Ishikawa (cell line): Measurements from ENCODE around the gene EPS15.

Source experiments
- CEBPB ChIP-seq: IDR thresholded peaks from 2 replicates; pipeline ENCODE4 v1.6.1; 2012
- CREB1 ChIP-seq: IDR thresholded peaks from 2 replicates; pipeline ENCODE4 v1.6.1; 2012; ENCODE audit warnings: low read depth
- EGR1 ChIP-seq: IDR thresholded peaks from 2 replicates; pipeline ENCODE4 v1.6.1; 2012
- EP300 ChIP-seq: IDR thresholded peaks from 2 replicates; pipeline ENCODE4 v1.6.1; 2012; ENCODE audit warnings: borderline replicate concordance
- FOXM1 ChIP-seq: IDR thresholded peaks from 2 replicates; pipeline ENCODE4 v1.6.1; 2012; ENCODE audit warnings: low read depth, borderline replicate concordance
- MAX ChIP-seq: IDR thresholded peaks from 2 replicates; pipeline ENCODE4 v1.6.1; 2012
- NFIC ChIP-seq: IDR thresholded peaks from 2 replicates; pipeline ENCODE4 v1.6.1; 2012
- RAD21 ChIP-seq: IDR thresholded peaks from 2 replicates; pipeline ENCODE4 v1.6.1; 2012; ENCODE audit warnings: low read depth
- TAF1 ChIP-seq: IDR thresholded peaks from 2 replicates; pipeline ENCODE4 v1.6.1; 2012; ENCODE audit warnings: low read depth, mild to moderate bottlenecking
- TCF12 ChIP-seq: IDR thresholded peaks from 2 replicates; pipeline ENCODE4 v1.6.1; 2012; ENCODE audit warnings: low read depth
- TEAD4 ChIP-seq: IDR thresholded peaks from 2 replicates; pipeline ENCODE4 v1.6.1; 2012
- USF1 ChIP-seq: IDR thresholded peaks from 2 replicates; pipeline ENCODE4 v1.6.1; 2012
- YY1 ChIP-seq: IDR thresholded peaks from 2 replicates; pipeline ENCODE4 v1.6.1; 2012; ENCODE audit warnings: low read depth
- ZBTB7A ChIP-seq: IDR thresholded peaks from 2 replicates; pipeline ENCODE4 v1.6.1; 2012; ENCODE audit warnings: low read depth
- TF ChIP-seq, protein P1 (sequence below): IDR thresholded peaks from 2 replicates; pipeline ENCODE4 v1.6.1; 2012; ENCODE audit warnings: low read depth, mild to moderate bottlenecking

Gene EPS15

DNA sequence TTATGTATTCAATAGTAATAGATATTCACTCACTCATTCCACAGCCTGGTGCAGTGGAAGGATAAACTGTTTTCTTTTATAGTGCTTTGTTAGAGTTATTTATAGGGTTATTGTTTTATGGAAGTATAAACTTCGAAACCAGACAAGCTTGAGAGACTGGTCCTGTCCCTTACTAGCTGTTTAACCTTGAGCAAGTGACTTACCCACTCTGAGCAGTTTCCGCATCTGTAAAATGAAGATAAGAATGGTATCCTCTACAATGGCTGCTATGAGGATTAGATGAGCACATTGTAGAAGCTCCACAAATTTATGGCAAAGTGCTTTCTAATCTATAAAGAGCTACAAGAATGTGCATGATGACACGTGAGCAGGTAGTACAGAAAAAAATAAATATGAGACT, 30.8 kb upstream of the EPS15 start:
- TF ChIP-seq EP300 (no peak), ZBTB7A (no peak), USF1 (no peak), NFIC (no peak), TAF1 (no peak), TEAD4 (no peak), TCF12 (no peak), YY1 (no peak), CREB1 (no peak)
- TF ChIP-seq, protein P1, sequence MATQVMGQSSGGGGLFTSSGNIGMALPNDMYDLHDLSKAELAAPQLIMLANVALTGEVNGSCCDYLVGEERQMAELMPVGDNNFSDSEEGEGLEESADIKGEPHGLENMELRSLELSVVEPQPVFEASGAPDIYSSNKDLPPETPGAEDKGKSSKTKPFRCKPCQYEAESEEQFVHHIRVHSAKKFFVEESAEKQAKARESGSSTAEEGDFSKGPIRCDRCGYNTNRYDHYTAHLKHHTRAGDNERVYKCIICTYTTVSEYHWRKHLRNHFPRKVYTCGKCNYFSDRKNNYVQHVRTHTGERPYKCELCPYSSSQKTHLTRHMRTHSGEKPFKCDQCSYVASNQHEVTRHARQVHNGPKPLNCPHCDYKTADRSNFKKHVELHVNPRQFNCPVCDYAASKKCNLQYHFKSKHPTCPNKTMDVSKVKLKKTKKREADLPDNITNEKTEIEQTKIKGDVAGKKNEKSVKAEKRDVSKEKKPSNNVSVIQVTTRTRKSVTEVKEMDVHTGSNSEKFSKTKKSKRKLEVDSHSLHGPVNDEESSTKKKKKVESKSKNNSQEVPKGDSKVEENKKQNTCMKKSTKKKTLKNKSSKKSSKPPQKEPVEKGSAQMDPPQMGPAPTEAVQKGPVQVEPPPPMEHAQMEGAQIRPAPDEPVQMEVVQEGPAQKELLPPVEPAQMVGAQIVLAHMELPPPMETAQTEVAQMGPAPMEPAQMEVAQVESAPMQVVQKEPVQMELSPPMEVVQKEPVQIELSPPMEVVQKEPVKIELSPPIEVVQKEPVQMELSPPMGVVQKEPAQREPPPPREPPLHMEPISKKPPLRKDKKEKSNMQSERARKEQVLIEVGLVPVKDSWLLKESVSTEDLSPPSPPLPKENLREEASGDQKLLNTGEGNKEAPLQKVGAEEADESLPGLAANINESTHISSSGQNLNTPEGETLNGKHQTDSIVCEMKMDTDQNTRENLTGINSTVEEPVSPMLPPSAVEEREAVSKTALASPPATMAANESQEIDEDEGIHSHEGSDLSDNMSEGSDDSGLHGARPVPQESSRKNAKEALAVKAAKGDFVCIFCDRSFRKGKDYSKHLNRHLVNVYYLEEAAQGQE, result no peak

- TF ChIP-seq MAX, result no peak
- TF ChIP-seq CEBPB, result no peak
- no peak for TF ChIP-seq USF1
- no peak for TF ChIP-seq CREB1
- TF ChIP-seq YY1, result no peak
- TF ChIP-seq NFIC, result no peak
- no peak for TF ChIP-seq TEAD4
- TF ChIP-seq FOXM1, result no peak
- no peak for TF ChIP-seq RAD21
- TF ChIP-seq EP300, result no peak
- no peak for TF ChIP-seq ZBTB7A
These were observed 30.1 kb upstream of the EPS15 start for GRCh38 chr1:51549016-51549619.

DNA sequence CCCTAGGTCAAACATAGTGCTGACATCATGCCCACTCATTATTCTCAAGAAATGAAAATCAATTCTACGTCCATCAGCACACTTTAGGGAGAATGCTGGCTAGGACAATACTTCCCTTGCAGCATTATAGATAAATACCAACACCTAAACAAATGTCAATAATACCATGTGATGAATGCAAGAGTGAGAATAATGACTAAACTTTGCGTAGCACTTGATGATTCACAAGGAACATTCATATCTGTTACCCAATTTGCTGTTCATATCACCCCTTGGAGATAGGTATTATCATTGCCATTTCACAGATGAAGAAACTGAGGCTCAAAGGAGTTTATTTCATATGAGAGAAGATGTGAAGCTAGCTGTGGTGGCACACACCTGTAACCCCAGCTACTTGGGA, 24.8 kb upstream of the EPS15 start:
- no peak for TF ChIP-seq TAF1
- no peak for TF ChIP-seq USF1
- no peak for TF ChIP-seq EGR1

DNA sequence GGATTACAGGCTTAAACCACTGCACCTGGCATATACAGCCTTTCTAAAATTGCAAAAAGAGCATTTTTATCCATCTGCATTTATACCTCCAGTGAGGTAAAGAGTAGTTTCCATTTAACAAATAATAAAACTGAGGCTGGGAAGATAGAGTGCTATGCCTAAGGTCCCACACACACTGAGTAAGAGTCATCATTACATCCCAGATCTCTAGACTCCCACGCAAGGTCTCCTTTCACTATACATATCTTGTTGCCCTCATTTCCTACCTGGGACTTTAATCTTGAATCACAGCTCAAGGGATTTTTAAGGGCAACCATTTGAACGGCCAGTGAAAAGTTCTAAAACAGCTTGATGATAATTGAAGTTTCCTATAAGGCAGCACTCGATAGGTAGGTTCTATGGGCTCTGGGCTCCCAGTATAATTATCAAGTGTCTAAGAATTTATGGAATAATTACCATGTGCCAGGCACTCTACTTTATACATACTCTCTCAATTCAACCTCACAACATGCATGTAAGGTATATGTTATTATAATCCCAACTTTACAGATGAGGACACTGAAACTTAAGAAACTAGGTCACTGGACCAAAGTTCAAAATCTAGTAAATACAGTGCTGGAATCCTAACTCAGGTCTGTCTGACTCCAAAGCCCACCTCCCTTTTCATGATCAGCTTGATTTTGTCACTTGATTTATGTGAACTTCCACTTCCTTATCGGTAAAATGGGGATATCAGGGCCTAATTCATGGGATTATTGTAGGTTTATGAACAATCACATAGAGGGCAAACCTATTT, 23.3 kb upstream of the EPS15 start:
- no peak for TF ChIP-seq FOXM1
- no peak for TF ChIP-seq ZBTB7A
- TF ChIP-seq RAD21, result no peak
- TF ChIP-seq YY1, result no peak
- no peak for TF ChIP-seq MAX
- TF ChIP-seq NFIC, result no peak
- no peak for TF ChIP-seq CREB1
- no peak for TF ChIP-seq USF1
- TF ChIP-seq, protein P1, result no peak
- TF ChIP-seq EP300, result no peak
- TF ChIP-seq EGR1, result no peak
- TF ChIP-seq TEAD4, result no peak
- TF ChIP-seq CEBPB, result no peak
- no peak for TF ChIP-seq TAF1
- no peak for TF ChIP-seq TCF12
